Measurements from ENCODE around the gene ROGDI.

- TF ChIP-seq, protein P1, sequence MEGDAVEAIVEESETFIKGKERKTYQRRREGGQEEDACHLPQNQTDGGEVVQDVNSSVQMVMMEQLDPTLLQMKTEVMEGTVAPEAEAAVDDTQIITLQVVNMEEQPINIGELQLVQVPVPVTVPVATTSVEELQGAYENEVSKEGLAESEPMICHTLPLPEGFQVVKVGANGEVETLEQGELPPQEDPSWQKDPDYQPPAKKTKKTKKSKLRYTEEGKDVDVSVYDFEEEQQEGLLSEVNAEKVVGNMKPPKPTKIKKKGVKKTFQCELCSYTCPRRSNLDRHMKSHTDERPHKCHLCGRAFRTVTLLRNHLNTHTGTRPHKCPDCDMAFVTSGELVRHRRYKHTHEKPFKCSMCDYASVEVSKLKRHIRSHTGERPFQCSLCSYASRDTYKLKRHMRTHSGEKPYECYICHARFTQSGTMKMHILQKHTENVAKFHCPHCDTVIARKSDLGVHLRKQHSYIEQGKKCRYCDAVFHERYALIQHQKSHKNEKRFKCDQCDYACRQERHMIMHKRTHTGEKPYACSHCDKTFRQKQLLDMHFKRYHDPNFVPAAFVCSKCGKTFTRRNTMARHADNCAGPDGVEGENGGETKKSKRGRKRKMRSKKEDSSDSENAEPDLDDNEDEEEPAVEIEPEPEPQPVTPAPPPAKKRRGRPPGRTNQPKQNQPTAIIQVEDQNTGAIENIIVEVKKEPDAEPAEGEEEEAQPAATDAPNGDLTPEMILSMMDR (IDR thresholded peaks at IDR 0.05): no peak
- no peak for TF ChIP-seq POLR2A (IDR thresholded peaks at IDR 0.05)
Observed at GRCh38 chr16:4825196-4825595, 22.8 kb upstream of the ROGDI start.

Data from gastroesophageal sphincter (tissue), 3 donors.